K562 (cell line): Measurements from ENCODE around the gene RTL1. TPM values are rescaled to one million over a fixed set of nuclear protein-coding genes. Genes with fewer than 3 reads are reported as not detected.

Experiments used
- CEBPG ChIP-seq, 3 experiments: fragments of 200-800 bp in 1 of 3; sonication (Bioruptor generic) in 1 of 3; sonication (generic) in 1 of 3; formaldehyde crosslinking in 1 of 3; IDR thresholded peaks in 2 of 3; conservative IDR thresholded peaks in 1 of 3; 2 replicates each; pipeline versions ENCODE4 v1.6.1 to v1.8.0; 2016 to 2022; ENCODE audit warnings: missing compliant biosample characterization in 2 of 3, missing genetic modification characterization in 2 of 3, mild to moderate bottlenecking in 1 of 3, missing genetic modification reagents in 1 of 3
- HIVEP1 ChIP-seq: fragments of 250-450 bp; sonication (Bioruptor Pico); IDR thresholded peaks from 2 replicates; pipeline ENCODE4 v1.4.0; 2020; ENCODE audit warnings: mild to moderate bottlenecking
- MCM3 ChIP-seq: fragments of 450-650 bp; IDR thresholded peaks from 2 replicates; pipeline ENCODE4 v1.6.1; 2016
- POU5F1 ChIP-seq: fragments of 150-350 bp; IDR thresholded peaks from 2 replicates; pipeline ENCODE4 v1.6.1; 2014; ENCODE audit warnings: borderline replicate concordance, low read length, low read depth, mild to moderate bottlenecking; ENCODE audit not compliant: partially characterized antibody
- TFE3 ChIP-seq: fragments of 450-650 bp; formaldehyde crosslinking; IDR thresholded peaks from 2 replicates; pipeline ENCODE4 v1.4.0; 2020; ENCODE audit warnings: mild to moderate bottlenecking, mixed read lengths
- ZBTB49 ChIP-seq: sonication (generic); formaldehyde crosslinking; IDR thresholded peaks from 2 replicates; pipeline ENCODE4 v1.8.0; 2022; ENCODE audit warnings: missing genetic modification reagents, mild to moderate bottlenecking, borderline replicate concordance
- ZNF232 ChIP-seq: sonication (generic); formaldehyde crosslinking; IDR thresholded peaks from 2 replicates; pipeline ENCODE4 v1.8.0; 2022; ENCODE audit warnings: mild to moderate bottlenecking, missing genetic modification reagents
- ZNF280A ChIP-seq: fragments of 450-650 bp; IDR thresholded peaks from 2 replicates; pipeline ENCODE4 v1.6.1; 2018; ENCODE audit warnings: mild to moderate bottlenecking, low read depth; ENCODE audit not compliant: partially characterized antibody
- ZNF407 ChIP-seq: fragments of 450-650 bp; IDR thresholded peaks from 2 replicates; pipeline ENCODE4 v1.6.1; 2016; ENCODE audit warnings: low read depth
- ZNF695 ChIP-seq: fragments of 450-650 bp; formaldehyde crosslinking; IDR thresholded peaks from 2 replicates; pipeline ENCODE4 v1.4.0; 2020; ENCODE audit warnings: mild to moderate bottlenecking, moderate library complexity
- polyA plus RNA-seq, 8 experiments: library from polyadenylated mRNA; depleted of rRNA in 4 of 8; stranded (reverse) in 5 of 8; unstranded in 3 of 8; fragments of >200 nt; fragmentation: Nextera tagmentation in 2 of 8; fragmentation: Illumina TruSeq in 1 of 8; extraction: Ambion mirVana in 2 of 8; extraction: Trizol in 1 of 8; gene quantifications; 2 replicates each; pipeline versions ENCODE4 v1.2.1 to v1.2.3, GENCODE V29; 2011 to 2014; ENCODE audit warnings: inconsistent platforms in 1 of 8, missing spikeins in 1 of 8
- total RNA-seq, 7 experiments: library from RNA; depleted of rRNA in 6 of 7; stranded (reverse); fragments of >200 nt in 6 of 7; fragmentation: Illumina TruSeq in 2 of 7; extraction: Trizol in 2 of 7; gene quantifications; 2 replicates each; pipeline versions ENCODE4 v1.2.1 to v1.2.3, GENCODE V29; 2011 to 2021; ENCODE audit warnings: low replicate concordance in 1 of 7

The RTL1 gene
- total and polyA plus RNA-seq, 9 of the 15 experiments (the other 6 are each of a cell fraction or from before 2014, with no cell fraction given): not detected

- TF ChIP-seq ZNF232 (CRISPR knock-in tag) (no peak), ZNF407 (no peak), TFE3 (CRISPR knock-in tag) (peak; percentile 7; the same call in 1 of the 2 replicates), HIVEP1 (CRISPR knock-in tag) (no peak), POU5F1 (no peak), ZBTB49 (CRISPR knock-in tag) (no peak), MCM3 (no peak), CEBPG (CRISPR knock-in tag; IDR thresholded peaks at IDR 0.05) (peak; percentile 16; the same call in 1 of the 2 replicates), CEBPG (tag; conservative IDR thresholded peaks at IDR 0.05 in 1 of 2, IDR thresholded peaks at IDR 0.05 in 1 of 2) (no peak), ZNF280A (no peak), ZNF695 (CRISPR knock-in tag) (no peak)
Measured at GRCh38 chr14:100871234-100872186, 32.0 kb downstream of the RTL1 start (continued).
